Measurements from ENCODE around the gene SGO1. TPM values are rescaled to one million over a fixed set of nuclear protein-coding genes. Genes with fewer than 3 reads are reported as not detected.
"Not testable (repeated sequence)": the region's sequence is repeated elsewhere in the genome, so short reads cannot be mapped to it uniquely, and the experiment has no call there.

Gene SGO1
- 33.8 TPM for polyA plus RNA-seq (2012; ENCODE audit: insufficient read depth, insufficient read length)

DNA sequence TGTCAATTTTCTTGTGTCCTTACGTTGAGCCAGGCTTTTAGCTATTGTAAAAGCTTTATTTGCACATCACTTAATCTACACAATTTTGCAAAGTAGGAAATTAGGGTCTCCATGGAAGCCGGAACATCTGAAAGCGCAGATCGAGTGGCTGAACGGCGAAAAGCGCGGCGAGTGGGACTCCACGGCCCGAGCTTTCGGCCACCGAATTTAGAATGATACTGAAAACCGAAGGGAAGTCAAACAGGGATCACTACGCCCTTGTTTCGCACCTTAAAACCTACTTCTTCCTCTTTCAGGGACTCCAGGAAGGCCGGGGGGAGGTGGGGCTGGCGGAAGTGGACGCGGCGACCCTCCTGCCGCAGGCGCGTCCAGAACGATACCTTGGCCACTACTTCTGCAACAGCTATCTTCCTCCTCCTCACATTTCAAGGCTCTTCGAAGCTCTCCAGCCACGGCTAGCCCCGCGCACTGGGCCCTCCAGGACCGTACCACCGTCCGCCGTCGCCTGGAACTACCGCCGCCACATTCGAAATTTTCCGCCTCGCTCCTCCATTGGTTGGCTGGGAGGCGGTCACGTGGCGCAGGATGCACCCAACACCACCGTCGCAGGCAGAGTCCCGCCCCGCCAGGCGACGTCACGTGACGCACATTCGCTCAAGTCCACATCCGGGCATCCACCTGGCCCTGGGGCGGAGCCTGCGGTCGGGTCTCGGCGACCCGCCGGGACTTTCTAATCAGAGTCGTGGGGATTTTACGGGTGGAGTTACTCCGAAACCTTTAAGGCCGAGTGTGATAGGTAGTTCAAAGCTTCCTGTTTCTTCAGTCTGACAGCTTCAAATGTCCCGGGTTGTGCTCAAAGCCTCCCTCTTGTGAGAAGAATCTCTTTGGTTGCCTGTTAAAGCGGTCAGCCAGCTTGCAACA is at the start of gene SGO1:
TSS of gene SGO1 (minus strand) at position 528 of the 921 bp plus-strand sequence. CDS start 2,179 bp downstream, outside the sequence.
- peak within 1 kb of the TSS; percentile 81 for H3K4me3 ChIP-seq (ENCODE audit: low read length)
- peak; percentile 94 for DNase-seq (ENCODE audit: low read depth, low spot score)

DNA sequence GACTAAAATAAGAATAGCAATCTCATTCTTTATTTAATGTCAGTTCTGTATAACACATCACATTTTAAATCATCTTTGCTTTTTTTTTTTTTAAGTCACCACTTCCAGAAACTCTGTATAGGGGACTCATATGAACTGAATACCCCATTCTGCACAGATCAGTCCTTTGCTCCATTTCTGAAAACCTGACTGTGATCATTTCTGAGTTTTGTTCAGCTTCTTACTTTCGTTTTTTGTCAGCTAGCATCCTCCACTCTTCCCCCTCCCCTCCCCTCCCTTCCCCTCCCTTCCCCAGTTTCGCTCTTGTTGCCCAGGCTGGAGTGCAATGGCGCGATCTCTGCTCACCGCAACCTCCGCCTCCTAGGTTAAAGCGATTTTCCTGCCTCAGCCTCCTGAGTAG is 49.8 kb upstream of the SGO1 start:
- DNase-seq (ENCODE audit: low read depth, low spot score), result no peak

DNA sequence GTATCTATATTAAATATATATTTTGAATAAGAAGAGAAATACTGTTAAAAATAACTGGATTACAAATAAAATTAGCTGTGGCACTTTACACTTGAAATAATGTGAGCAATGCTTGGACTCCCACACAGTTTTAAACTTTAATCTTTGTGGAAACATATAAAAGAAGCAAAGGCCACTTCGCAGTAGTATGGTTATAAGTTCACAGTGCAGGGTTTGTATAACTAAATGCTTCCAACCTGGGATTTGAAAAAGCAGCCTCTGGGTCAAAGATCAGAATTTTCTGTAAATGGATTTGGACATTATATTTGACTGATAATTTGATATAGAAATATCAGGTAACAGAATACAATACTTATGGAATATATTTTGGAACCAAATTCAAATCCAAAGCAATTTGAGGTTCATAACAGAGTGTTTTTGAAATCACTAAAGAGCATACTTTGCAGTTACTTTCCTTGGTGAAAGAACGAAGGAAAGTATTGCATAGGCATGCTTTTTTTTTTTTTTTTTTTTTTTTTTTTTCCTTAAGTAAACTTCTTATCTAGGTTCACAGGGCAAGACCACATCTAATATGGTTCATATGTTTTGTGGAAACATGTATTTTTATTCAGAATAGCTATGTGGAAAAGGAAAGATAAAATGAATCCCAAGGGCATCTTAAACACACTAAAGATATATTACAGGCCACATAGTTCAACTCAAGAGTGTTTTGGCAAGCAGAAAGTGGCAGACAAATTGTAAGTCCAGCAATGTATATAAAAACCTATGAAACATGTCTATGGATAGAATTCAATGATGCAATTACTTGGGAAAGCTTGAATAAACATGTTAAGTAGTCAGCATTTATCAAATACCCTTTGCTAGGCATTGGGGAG is 47.1 kb upstream of the SGO1 start:
- DNase-seq (ENCODE audit: low read depth, low spot score), result no peak
- H3K4me3 ChIP-seq (ENCODE audit: low read length), result no peak overlapping the region

More for the DNA sequence above, 49.8 kb upstream of the SGO1 start:
- no peak overlapping the region for H3K4me3 ChIP-seq (ENCODE audit: low read length)

DNA sequence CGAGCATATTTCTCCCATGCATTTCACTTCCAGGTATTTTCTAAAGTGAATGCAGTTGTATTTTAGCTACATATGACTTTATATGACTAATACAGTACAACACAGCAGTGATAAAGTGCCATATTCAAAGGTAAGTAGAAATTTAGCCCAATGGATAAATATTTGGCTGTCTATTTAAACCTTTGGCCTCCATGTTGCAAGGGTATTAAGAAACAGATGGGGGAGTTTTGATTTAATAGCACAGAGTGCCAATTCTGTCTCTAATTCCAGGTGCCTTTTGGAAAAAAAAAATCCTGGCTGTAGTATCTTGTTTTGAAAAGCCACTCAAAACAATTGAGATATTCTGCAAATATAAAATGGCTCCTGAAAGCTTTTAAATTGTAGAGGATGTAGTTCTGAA is 44.9 kb upstream of the SGO1 start:
- DNase-seq (ENCODE audit: low read depth, low spot score), result no peak
- H3K4me3 ChIP-seq (ENCODE audit: low read length), result no peak overlapping the region

DNA sequence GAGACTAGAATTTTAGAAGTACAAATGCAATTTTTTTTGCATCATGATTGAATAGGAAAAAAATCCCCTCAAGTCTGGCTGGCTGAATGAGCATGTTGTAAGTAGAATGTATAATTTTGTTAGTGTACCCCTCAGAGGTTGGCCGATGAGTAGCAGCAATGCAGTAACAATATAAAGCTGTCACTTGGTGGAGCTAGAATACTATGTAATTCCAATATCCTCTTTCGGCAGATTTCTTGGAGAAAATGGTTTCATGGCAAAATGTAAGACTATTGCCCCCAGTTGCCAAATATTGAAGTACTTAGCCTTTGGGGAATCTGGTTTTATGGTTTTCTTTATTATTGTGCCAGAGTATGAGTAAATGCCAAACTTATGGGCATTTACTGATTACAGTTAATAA is 39.8 kb upstream of the SGO1 start:
- DNase-seq (ENCODE audit: low read depth, low spot score), result peak; percentile 10
- H3K4me3 ChIP-seq (ENCODE audit: low read length), result no peak overlapping the region

DNA sequence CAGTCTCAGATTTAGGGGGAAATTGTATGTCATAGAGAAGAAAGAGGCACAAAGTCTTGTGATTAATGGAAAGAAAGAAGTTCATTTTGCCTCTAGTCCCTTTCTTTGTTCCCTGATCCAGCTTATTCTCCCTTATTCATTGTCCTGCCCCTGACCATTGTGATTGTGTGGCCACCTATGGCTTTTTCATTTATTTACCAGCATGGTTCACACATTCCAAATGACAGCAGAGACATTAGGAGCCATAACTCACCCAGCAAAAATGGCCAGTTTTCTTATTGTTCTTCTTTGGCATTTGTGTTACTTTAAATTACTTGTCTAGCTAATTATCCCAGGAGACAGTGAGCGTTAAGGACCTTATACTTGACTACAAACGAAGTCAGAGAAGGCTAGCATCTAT is 36.3 kb upstream of the SGO1 start:
- H3K4me3 ChIP-seq (ENCODE audit: low read length), result no peak overlapping the region
- DNase-seq (ENCODE audit: low read depth, low spot score), result no peak

DNA sequence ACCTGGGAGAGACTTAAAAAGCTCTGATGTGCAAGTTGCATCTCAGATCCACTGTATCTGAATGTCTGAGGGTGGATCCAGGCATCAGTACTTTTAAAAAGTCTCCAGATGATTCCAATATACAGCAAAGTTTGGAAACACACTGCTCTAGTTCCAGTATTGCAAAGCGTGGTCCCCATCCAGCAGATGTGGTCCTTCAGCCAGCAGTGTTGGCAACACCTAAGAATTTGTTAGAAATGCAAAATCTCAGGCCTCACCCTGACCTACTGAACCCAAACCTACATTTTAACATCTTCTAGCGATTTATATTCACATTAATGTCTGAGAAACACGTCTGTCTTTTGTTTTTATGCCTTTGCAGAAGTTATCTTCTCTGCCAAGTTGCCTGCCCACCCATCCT is 32.2 kb upstream of the SGO1 start:
- H3K4me3 ChIP-seq (ENCODE audit: low read length), result no peak overlapping the region

DNA sequence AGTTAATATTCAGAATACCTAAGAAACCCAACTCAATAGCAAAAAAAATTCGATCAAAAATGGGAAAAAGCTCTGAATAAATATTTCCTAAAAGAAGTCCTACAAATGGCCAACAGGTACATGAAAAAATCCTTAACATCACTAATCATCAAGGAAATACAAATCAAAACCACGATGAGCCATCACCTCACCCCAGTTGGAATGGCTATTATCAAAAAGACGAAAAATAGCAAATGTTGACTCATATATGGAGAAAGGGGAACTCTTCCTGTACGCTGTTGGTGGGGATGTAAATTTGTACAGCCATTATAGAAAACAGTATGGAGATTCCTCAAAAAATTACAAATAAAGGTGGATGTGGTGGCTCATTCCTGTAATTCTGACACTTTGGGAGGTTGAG is 29.6 kb upstream of the SGO1 start:
- no peak overlapping the region for H3K4me3 ChIP-seq (ENCODE audit: low read length)
- DNase-seq (ENCODE audit: low read depth, low spot score), result no peak

More for the DNA sequence above, 32.2 kb upstream of the SGO1 start:
- DNase-seq (ENCODE audit: low read depth, low spot score), result no peak

DNA sequence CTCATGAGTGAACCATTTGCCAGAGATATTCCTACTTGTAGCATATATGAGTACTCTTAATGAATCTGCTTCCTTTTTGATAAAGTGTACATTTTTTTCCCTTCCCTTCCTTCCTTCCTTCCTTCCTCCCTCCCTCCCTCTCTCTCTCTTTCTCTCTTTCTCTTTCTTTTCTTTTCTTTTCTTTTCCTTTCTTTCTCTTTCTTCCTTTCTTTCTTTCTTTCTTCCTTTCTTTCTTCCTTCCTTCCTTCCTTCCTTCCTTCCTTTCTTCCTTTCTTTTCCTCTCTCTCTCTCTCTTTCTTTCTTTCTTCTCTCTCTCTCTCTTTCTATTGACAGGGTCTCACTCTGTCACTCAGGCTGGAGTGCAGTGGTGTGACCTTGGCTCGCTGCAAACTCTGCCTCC is 27.5 kb upstream of the SGO1 start:
- DNase-seq (ENCODE audit: low read depth, low spot score), result not testable (repeated sequence)

DNA sequence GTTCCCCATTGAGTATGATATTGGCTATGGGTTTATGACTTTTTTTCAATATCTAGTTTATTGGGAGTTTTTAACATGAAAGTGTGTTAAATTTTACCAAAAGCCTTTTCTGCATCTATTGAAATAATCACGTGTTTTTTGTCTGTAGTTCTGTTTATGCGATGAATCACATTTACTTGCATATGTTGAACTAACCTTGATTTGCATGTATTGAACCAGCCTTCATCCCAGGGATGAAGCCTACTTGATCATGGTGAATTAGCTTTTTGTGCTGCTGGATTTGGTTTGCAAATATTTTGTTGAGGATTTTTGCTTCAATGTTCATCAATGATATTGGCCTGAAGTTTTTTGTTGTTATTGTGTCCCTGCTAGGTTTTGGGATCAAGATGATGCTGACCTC is 21.9 kb upstream of the SGO1 start:
- not testable (repeated sequence) for H3K4me3 ChIP-seq (ENCODE audit: low read length); DNase-seq (ENCODE audit: low read depth, low spot score)

More for the DNA sequence above, 27.5 kb upstream of the SGO1 start:
- not testable (repeated sequence) for H3K4me3 ChIP-seq (ENCODE audit: low read length)

DNA sequence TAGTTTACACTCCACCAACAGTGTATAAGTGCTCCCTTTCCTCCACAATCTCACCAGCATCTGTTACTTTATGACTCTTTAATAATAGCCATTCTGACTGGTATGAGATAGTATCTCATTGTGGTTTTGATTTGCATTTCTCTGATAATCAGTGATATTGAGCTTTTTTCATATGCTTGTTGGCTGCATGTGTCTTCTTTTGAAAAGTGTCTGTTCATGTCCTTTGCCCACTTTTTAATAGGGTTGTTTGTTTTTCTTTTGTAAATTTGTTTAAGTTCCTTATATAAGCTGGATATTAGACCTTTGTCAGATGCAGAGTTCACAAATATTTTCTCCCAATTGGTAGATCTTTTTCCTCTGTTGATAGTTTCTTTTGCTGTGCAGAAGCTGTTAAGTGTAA is 19.9 kb upstream of the SGO1 start:
- not testable (repeated sequence) for DNase-seq (ENCODE audit: low read depth, low spot score); H3K4me3 ChIP-seq (ENCODE audit: low read length)

DNA sequence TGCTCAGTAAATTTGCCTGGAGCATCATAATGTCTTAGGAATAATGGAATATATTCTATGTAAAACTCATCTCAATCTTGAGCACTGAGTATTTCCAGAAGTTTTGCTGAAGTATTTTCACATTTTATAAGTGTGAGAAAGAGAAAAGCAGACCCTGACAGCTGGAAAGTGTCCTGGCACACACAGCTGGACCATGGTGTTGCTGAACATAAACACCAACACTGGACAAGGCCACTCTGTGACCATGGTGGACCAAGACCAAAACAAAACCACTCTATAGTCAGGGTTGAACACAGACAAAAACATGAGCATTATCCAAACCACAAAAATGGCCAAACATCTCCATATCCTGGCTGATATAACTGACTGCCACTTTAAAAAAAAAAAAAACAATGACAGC is 15.1 kb upstream of the SGO1 start:
- no peak for DNase-seq (ENCODE audit: low read depth, low spot score)
- no peak overlapping the region for H3K4me3 ChIP-seq (ENCODE audit: low read length)

DNA sequence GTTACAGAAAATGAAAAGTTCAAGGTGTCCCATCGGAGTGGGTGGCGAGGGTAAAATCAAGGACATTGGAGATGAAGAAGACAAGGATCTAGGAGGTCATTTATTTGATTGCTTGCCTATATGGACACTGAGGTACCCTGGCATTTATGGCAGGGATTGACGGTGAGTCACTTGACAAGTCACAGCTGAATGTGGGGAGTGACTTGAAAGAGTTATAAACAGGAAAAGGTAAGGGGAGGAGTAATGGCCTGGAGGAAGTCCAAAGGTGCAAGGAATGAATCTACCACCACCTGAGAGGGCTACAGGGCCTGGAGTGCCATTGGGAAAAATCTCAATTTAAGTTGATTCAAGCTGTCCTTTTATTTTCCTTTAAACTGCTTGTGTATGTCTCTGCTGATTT is 11.8 kb upstream of the SGO1 start:
- no peak for DNase-seq (ENCODE audit: low read depth, low spot score)
- no peak overlapping the region for H3K4me3 ChIP-seq (ENCODE audit: low read length)

DNA sequence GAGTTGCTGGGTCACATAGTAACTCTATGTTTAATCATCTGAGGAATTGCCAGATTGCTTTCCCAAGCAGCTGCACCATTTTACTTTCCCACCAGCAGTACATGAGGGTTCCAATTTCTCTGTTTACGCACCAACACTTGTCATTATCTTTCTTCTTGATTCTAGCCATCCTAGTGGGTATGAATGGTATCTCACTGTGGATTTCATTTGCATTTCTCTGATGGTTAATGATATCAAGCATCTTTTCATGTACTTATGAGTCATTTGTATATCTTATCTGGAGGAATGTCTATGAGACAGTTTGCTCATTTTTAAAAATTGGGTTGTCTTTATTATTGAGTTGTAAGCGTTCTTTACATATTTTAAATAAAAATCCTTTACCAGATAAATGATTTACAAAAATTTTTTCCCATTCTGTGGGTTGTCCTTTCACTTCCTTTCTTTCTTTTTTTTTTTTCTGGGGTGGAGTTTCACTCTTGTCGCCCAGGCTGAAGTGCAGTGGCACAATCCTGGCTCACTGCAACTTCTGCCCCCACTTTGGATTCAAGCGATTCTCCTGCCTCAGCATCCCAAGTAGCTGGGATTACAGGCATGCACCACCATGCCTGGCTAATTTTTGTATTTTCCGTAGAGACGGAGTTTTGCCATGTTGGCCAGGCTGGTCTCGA is 8.9 kb upstream of the SGO1 start:
- no peak for DNase-seq (ENCODE audit: low read depth, low spot score)
- H3K4me3 ChIP-seq (ENCODE audit: low read length), result no peak overlapping the region

DNA sequence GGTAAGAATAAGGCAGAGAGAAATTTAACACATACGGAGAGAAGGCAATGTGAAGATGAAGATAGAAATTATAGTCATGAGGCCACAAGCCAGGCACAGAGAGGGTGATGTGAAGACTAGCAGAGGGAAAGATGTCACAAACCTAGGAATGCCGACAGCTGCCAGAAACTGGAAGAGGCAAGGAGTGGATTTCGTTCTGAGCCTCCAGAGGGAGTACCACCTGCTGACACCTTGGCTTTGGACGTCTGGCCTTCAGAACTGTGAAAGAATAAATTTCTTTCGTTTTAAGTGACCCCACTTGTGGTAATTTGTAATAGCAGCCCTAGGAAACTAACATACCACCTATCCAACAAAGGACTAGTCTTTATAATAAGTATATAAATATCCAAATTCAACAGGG is 5.0 kb upstream of the SGO1 start:
- H3K4me3 ChIP-seq (ENCODE audit: low read length), result no peak overlapping the region
- no peak for DNase-seq (ENCODE audit: low read depth, low spot score)

DNA sequence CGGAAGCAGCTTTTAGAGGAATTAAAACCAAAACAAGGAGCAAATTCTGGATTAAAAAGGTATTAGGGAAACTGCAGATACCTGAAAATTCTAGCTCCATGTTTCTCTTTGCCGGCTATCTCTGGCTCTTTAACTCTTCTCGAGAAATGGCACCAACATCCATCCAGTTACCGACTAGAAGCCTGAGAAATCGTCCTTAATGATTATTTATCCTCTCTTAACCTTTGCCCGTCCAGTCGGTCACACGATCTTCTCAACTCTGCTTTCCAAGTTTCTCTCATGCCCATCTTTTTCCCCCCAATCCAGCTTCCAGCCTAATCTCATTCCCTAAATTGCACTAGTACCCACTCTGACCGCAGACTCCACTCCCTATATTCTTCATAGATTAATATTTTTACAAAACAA is 596 bp upstream of the SGO1 start:
- DNase-seq (ENCODE audit: low read depth, low spot score), result no peak
- H3K4me3 ChIP-seq (ENCODE audit: low read length), result peak overlapping the region; percentile 81

DNA sequence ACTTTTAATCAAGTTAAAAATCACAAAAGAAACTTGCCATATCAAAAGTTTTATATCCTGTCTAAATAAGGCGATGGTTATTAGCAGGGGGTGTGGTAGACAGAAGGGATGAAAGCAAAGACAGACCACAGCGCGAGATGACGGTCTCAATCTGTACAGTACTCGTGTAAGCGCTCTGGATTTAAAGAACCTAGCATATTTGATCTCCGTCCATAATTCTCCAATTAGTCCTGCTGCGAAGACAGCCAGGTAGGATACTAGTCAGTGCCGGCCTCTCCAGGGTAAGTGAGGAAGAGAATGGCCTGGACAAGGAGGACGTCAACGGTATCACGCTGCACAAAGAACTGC is 701 bp downstream of the SGO1 start:
- H3K4me3 ChIP-seq (ENCODE audit: low read length), result peak overlapping the region; percentile 81
- peak; percentile 19 for DNase-seq (ENCODE audit: low read depth, low spot score)

DNA sequence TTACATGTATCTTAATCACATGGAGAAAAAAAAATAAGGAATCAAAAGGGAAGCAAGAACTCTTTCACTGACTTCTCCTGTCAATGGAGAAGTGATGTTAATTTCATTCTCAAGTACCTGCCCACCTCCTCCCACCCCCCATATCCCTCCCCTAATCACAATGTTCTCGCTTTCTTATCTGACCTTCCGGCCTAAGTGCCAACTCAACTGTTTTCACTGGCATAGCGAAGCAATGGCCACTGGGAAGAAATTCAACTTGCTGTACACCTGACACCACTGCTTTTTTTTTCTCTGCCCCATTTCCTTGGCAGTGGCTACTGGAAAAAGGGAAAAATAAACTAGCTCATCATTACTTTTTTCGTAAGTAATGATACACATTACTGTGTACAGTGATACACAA is 3.8 kb downstream of the SGO1 start:
- no peak overlapping the region for H3K4me3 ChIP-seq (ENCODE audit: low read length)
- no peak for DNase-seq (ENCODE audit: low read depth, low spot score)

DNA sequence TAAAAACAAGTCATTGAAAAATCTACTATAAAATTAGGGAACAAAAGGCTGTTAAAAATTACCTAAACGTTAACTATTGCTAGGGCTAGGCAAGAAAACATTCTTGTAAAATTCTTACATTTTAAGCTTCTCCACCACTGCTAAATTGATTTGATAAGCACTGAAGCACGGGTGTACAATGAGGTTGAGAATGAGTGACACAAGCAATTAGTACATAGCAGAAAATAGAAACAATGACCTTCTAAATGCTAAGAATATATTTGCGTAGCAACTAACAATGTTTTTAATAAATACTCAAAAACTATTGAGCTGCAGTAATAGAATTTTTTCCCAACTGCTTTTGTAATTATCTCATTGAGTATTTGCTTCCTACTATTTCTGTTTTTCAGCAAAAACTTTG is 4.7 kb downstream of the SGO1 start:
- no peak overlapping the region for H3K4me3 ChIP-seq (ENCODE audit: low read length)
- DNase-seq (ENCODE audit: low read depth, low spot score), result no peak

Data from Jurkat, Clone E6-1 (cell line).